Amniotic epithelial cell (primary cell): ENCODE data around the gene PHAF1.
A peak's percentile ranks its signal among the peaks of the same experiment; 100 is the strongest.

Experiments
- DNase-seq: peaks from one replicate; pipeline ENCODE4 v3.0.0-alpha.2; 2010; ENCODE audit warnings: low read depth

Gene PHAF1

GRCh38 chr16:67109407-67110135, at the start of gene PHAF1:
TSS of gene PHAF1 (plus strand) at chr16:67109941. CDS start at chr16:67110176, 235 bp downstream.
- DNase-seq: peak; percentile 77

DNA sequence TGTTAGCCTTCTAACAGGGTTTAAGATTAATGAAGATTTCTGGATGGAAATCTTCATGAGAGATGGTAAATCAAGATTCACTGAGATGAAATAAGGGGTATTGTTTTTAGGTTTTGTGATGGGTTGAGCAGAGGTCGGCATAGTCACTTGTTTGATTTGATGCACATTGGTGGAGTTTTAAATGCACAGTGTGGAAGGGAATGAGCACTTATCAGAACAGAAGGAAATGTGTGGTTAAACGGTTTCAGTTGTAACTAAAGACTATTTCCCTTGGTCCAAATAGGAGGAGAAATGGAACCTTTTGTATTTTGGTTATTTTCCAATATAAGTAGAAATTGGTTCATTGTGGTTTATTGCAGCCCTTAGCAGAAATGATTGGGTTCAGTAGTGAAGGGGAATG, 46.7 kb upstream of the PHAF1 start:
- DNase-seq: no peak

DNA sequence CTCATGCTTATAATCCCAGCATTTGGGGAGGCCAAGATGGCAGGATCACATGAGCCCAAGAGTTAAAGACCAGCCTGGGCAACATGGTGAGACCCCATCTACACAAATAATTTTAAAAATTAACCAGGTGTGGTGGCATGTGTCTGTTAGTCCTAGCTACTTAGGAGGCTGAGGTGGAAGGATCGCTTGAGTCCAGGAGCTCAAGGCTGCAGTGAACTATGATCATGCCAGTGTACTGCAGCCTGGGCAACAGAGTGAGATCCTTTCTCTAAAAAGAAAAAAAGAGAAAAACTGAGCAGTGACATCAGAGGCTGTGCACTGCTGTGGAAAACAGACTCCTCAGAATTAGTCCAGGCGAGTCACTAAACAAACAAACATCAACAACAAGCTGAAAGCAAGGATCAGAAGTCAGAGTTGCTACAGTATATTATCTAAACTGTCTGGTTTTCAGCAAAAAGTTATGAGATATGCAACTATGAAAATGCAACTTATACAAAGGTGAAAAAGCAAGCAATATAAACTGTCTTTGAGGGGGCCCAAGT, 41.5 kb upstream of the PHAF1 start:
- DNase-seq: no peak

- peak; percentile 23 for DNase-seq
These were observed 38.2 kb upstream of the PHAF1 start for GRCh38 chr16:67071476-67072048.

DNA sequence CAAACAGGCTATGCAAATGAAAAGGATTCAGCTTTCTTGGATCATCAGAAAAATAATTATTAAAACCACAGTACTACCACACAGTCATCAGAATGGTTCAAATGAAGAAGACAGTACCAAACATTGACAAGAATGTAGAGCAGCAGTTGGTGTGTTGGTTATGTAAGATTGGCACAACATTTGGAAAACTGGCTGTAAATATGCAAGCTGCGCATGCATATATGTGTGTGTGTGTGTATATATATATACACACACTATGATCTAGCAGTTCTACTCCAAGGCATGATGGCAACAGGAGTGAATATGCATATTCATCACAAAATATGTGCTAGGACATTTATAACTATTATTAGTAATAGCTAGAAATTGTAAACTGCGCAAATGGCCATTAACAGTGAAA, 34.4 kb upstream of the PHAF1 start:
- no peak for DNase-seq

- no peak for DNase-seq
These were observed 31.9 kb upstream of the PHAF1 start for GRCh38 chr16:67077871-67078270.

- DNase-seq: no peak
These were observed 27.6 kb upstream of the PHAF1 start for GRCh38 chr16:67082100-67082499.

- DNase-seq: peak; percentile 15
These were observed 26.9 kb upstream of the PHAF1 start for GRCh38 chr16:67082891-67083290.

- DNase-seq: peak; percentile 62
These were observed 25.3 kb upstream of the PHAF1 start for GRCh38 chr16:67084345-67085028.

GRCh38 chr16:67086822-67087221, 22.9 kb upstream of the PHAF1 start:
- DNase-seq: peak; percentile 34

DNA sequence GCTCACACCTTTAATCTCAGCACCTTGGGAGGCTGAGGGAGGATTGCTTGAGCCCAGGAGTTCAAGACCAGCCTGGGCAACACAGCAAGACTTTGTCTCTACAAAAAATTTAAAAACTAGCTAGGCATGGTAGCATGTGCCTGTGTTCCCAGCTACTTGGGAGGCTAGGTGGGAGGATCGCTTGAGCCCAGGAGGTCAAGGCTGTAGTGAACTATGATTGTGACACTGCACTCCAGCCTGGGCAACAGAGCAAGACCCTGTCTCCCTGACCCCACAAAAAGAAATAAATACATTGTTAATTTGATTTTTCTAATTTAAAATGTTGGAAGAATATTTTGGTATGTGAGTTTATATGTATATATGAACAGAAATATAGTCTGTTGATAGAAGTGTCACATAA, 22.4 kb upstream of the PHAF1 start:
- DNase-seq: no peak

GRCh38 chr16:67087803-67088202, 21.9 kb upstream of the PHAF1 start:
- DNase-seq: no peak

GRCh38 chr16:67088551-67088950, 21.2 kb upstream of the PHAF1 start:
- no peak for DNase-seq

DNA sequence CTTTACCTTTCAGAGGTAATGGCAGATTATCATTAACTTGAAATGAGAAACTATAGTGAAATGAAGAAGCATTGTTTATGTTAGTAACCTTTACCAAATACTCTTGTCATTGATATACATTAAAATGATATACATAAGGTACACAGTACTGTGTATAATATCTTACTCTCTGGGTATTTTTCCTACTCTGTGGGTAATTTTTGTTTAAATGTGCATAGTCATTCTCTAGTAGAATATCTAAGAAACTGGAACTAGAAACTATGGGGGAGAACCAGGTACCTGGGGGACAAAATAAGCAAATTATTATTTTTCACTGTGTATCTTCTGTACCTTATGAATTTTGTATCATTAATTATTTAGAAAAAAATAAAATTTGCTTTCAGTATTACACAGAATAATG, 20.6 kb upstream of the PHAF1 start:
- no peak for DNase-seq

- peak; percentile 64 for DNase-seq
These were observed 17.7 kb upstream of the PHAF1 start for GRCh38 chr16:67091906-67092566.

DNA sequence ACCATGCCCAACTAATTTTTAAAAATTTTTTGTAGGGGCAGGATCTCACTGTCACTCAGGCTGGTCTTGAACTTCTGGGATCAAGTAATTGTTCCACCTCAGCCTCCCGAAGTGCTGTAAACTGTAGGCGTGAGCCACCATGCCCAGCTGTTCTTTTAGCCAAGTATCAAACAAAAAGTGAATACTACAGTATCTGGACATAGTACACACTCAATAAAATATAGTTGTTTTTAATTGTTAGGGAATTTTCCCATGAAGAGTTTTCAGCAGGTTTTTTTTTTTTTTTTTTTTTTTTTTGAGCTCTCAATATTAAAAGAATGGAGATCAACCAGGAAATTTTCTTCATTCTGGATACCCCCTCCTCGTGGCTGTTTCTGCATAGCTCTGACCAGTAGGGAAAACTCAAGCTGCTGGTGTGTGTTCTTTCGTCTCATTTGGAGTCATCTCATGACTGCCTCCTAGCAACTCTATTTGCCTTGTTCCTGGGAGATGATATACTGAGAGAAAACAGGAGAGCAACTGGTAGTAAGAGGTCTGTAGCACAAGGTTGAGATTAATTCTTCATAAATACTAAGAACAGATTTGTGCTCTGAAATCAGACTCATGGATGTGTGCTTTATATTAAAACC, 16.5 kb upstream of the PHAF1 start:
- DNase-seq: no peak

DNA sequence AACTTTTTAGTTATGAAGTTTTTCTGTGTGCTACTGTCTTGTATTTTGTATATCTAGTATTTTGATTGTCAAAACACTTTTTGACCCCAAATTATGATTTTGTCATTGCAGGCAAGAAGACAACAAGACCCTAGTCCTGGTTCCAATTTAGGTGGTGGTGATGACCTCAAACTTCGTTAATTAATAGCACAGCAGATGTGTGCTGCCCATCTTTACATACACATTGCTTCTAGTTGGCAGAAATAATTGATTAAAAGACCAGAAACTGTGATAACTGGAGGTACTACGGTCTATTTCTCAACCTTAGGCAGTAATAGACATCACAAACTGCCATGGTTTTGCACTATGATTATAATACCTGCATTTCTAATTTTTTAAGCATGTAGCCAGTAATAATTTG, 11.1 kb upstream of the PHAF1 start:
- no peak for DNase-seq

- DNase-seq: peak; percentile 57
These were observed 9.0 kb upstream of the PHAF1 start for GRCh38 chr16:67100569-67101310.

- peak; percentile 57 for DNase-seq
These were observed 8.2 kb upstream of the PHAF1 start for GRCh38 chr16:67101311-67102082.

GRCh38 chr16:67104061-67104460, 5.7 kb upstream of the PHAF1 start:
- DNase-seq: peak; percentile 59

- no peak for DNase-seq
These were observed 4.9 kb upstream of the PHAF1 start for GRCh38 chr16:67104845-67105244.
